HEK293T (cell line): ENCODE results near the gene CLEC14A.

Source experiments
- CTCF ChIA-PET: fragments of 350-600 bp; formaldehyde crosslinking; extraction: SDS; loops from one replicate; lab custom pipeline; 2021; ENCODE audit warnings: antibody characterized with exemption, inconsistent platforms; lab: Yijun Ruan, JAX
- POLR2A ChIA-PET: fragments of 350-600 bp; formaldehyde crosslinking; extraction: SDS; loops from one replicate; lab custom pipeline; 2020; ENCODE audit warnings: antibody characterized with exemption, inconsistent platforms; lab: Yijun Ruan, JAX
- DNase-seq: peaks from one replicate; pipeline ENCODE4 v3.0.0; 2012; ENCODE audit warnings: mixed read lengths; ENCODE audit errors: extremely low spot score
- ARNT ChIP-seq: fragments of 450-650 bp; IDR thresholded peaks from 2 replicates; pipeline ENCODE4 v1.6.1; 2017; ENCODE audit warnings: mild to moderate bottlenecking
- BHLHE40 ChIP-seq: fragments of 450-650 bp; IDR thresholded peaks from 2 replicates; pipeline ENCODE4 v1.6.1; 2016; ENCODE audit warnings: mild to moderate bottlenecking, moderate library complexity, borderline replicate concordance
- CTBP1 ChIP-seq: fragments of 450-650 bp; IDR thresholded peaks from 2 replicates; pipeline ENCODE4 v1.6.1; 2016; ENCODE audit warnings: borderline replicate concordance
- ELF4 ChIP-seq: fragments of 450-650 bp; IDR thresholded peaks from 2 replicates; pipeline ENCODE4 v1.6.1; 2017; ENCODE audit warnings: antibody characterized with exemption
- FOXA1 ChIP-seq: fragments of 450-650 bp; IDR thresholded peaks from 2 replicates; pipeline ENCODE4 v1.6.1; 2016; ENCODE audit warnings: mild to moderate bottlenecking
- FOXK2 ChIP-seq: fragments of 450-650 bp; IDR thresholded peaks from 2 replicates; pipeline ENCODE4 v1.6.1; 2016; ENCODE audit warnings: mild to moderate bottlenecking
- FOXM1 ChIP-seq: fragments of 450-650 bp; IDR thresholded peaks from 2 replicates; pipeline ENCODE4 v1.6.1; 2017; ENCODE audit warnings: mild to moderate bottlenecking, borderline replicate concordance
- HDGF ChIP-seq: fragments of 450-650 bp; IDR thresholded peaks from 2 replicates; pipeline ENCODE4 v1.6.1; 2017; ENCODE audit warnings: antibody characterized with exemption, borderline replicate concordance
- L3MBTL2 ChIP-seq: fragments of 450-650 bp; conservative IDR thresholded peaks from 2 replicates; pipeline ENCODE4 v1.6.1; 2016; ENCODE audit warnings: mild to moderate bottlenecking
- LEF1 ChIP-seq: fragments of 450-650 bp; IDR thresholded peaks from 2 replicates; pipeline ENCODE4 v1.6.1; 2017; ENCODE audit warnings: mild to moderate bottlenecking, borderline replicate concordance
- NFRKB ChIP-seq: fragments of 450-650 bp; IDR thresholded peaks from 2 replicates; pipeline ENCODE4 v1.6.1; 2016; ENCODE audit warnings: mild to moderate bottlenecking, moderate library complexity
- PKNOX1 ChIP-seq: fragments of 450-650 bp; IDR thresholded peaks from 2 replicates; pipeline ENCODE4 v1.6.1; 2016
- SP1 ChIP-seq: fragments of 450-650 bp; IDR thresholded peaks from 2 replicates; pipeline ENCODE4 v1.6.1; 2017
- SUZ12 ChIP-seq: fragments of 450-650 bp; IDR thresholded peaks from 2 replicates; pipeline ENCODE4 v1.6.1; 2016; ENCODE audit warnings: mild to moderate bottlenecking
- TARDBP ChIP-seq: fragments of 450-650 bp; IDR thresholded peaks from 2 replicates; pipeline ENCODE4 v1.6.1; 2016
- ZNF384 ChIP-seq: fragments of 450-650 bp; IDR thresholded peaks from 2 replicates; pipeline ENCODE4 v1.6.1; 2016

The CLEC14A gene

GRCh38 chr14:38221077-38221476 is 34.8 kb downstream of the CLEC14A start:
- POLR2A ChIA-PET: no interaction called here
- no peak for DNase-seq
- CTCF ChIA-PET: no interaction called here
- TF ChIP-seq ARNT (no peak), ZNF384 (no peak), PKNOX1 (no peak), ELF4 (no peak), L3MBTL2 (no peak), HDGF (no peak), CTBP1 (no peak), SUZ12 (no peak), FOXA1 (no peak), FOXM1 (no peak), BHLHE40 (no peak), TARDBP (no peak), SP1 (no peak), NFRKB (no peak)

GRCh38 chr14:38217553-38217952 is 38.3 kb downstream of the CLEC14A start:
- POLR2A ChIA-PET: no interaction called here
- DNase-seq: no peak
- CTCF ChIA-PET: no interaction called here
- no peak for TF ChIP-seq NFRKB
- no peak for TF ChIP-seq CTBP1
- no peak for TF ChIP-seq BHLHE40
- TF ChIP-seq FOXK2: no peak
- TF ChIP-seq FOXM1: no peak
- TF ChIP-seq LEF1: no peak
- TF ChIP-seq L3MBTL2: no peak
- TF ChIP-seq SUZ12: no peak
- TF ChIP-seq ELF4: no peak
- no peak for TF ChIP-seq ZNF384

GRCh38 chr14:38213001-38213400 is 42.9 kb downstream of the CLEC14A start:
- CTCF ChIA-PET: no interaction called here
- DNase-seq: no peak
- POLR2A ChIA-PET: no interaction called here
- TF ChIP-seq FOXA1: no peak
- no peak for TF ChIP-seq PKNOX1
- no peak for TF ChIP-seq FOXM1
- no peak for TF ChIP-seq ZNF384
- TF ChIP-seq BHLHE40: no peak
- no peak for TF ChIP-seq CTBP1
- TF ChIP-seq LEF1: no peak
- no peak for TF ChIP-seq NFRKB
- TF ChIP-seq SP1: no peak
- no peak for TF ChIP-seq TARDBP
- TF ChIP-seq L3MBTL2: no peak
- TF ChIP-seq FOXK2: no peak
- no peak for TF ChIP-seq SUZ12
- TF ChIP-seq HDGF: no peak
- no peak for TF ChIP-seq ELF4
- TF ChIP-seq ARNT: no peak

- POLR2A ChIA-PET: no interaction called here
- DNase-seq: no peak
- CTCF ChIA-PET: no interaction called here
- no peak for TF ChIP-seq NFRKB
- TF ChIP-seq FOXM1: no peak
- no peak for TF ChIP-seq FOXK2
- TF ChIP-seq HDGF: no peak
- TF ChIP-seq SP1: no peak
- TF ChIP-seq TARDBP: no peak
These were observed 43.8 kb downstream of the CLEC14A start for GRCh38 chr14:38212111-38212510.

GRCh38 chr14:38211255-38211735 is 44.6 kb downstream of the CLEC14A start:
- DNase-seq: no peak
- TF ChIP-seq SP1: no peak
- TF ChIP-seq PKNOX1: no peak
- no peak for TF ChIP-seq FOXA1
- TF ChIP-seq ARNT: no peak
- TF ChIP-seq L3MBTL2: no peak
- no peak for TF ChIP-seq CTBP1
- no peak for TF ChIP-seq TARDBP
- TF ChIP-seq LEF1: no peak
- TF ChIP-seq ELF4: no peak
- no peak for TF ChIP-seq FOXM1
- no peak for TF ChIP-seq NFRKB
- POLR2A ChIA-PET: no interaction called here
- CTCF ChIA-PET: no interaction called here

- TF ChIP-seq ELF4: no peak
- no peak for TF ChIP-seq TARDBP
- no peak for TF ChIP-seq FOXA1
- no peak for TF ChIP-seq L3MBTL2
- TF ChIP-seq NFRKB: no peak
- no peak for TF ChIP-seq ARNT
- no peak for DNase-seq
- ChIA-PET POLR2A (no interaction called here), CTCF (no interaction called here)
These were observed 45.2 kb downstream of the CLEC14A start for GRCh38 chr14:38210587-38211216.
